Neuronal stem cell (in vitro differentiated cells): ENCODE results near the gene PPP1R1B.

ENCODE experiments used
- DNase-seq: peaks from one replicate; pipeline ENCODE4 v3.0.0-alpha.2; 2013; ENCODE audit warnings: low spot score
- H2AFZ ChIP-seq: one replicate; pipeline ENCODE4 v1.6.1; 2013; ENCODE audit warnings: mild to moderate bottlenecking, low read length, inconsistent platforms
- H2AK5ac ChIP-seq: 2 replicates; pipeline ENCODE4 v1.6.1; 2013; ENCODE audit warnings: low read depth, mild to moderate bottlenecking, inconsistent platforms, low read length, moderate library complexity, mixed read lengths
- H2BK120ac ChIP-seq: 2 replicates; pipeline ENCODE4 v1.6.1; 2013; ENCODE audit warnings: low read depth, mild to moderate bottlenecking, inconsistent platforms, low read length, moderate library complexity, mixed read lengths
- H2BK12ac ChIP-seq: one replicate; pipeline ENCODE4 v1.6.1; 2013; ENCODE audit warnings: low read length, inconsistent platforms
- H2BK15ac ChIP-seq: 2 replicates; pipeline ENCODE4 v1.6.1; 2013; ENCODE audit warnings: mild to moderate bottlenecking, low read length, inconsistent platforms, mixed read lengths
- H2BK5ac ChIP-seq: one replicate; pipeline ENCODE4 v1.6.1; 2013; ENCODE audit warnings: inconsistent platforms, mild to moderate bottlenecking, low read length, moderate library complexity
- H3K14ac ChIP-seq: one replicate; pipeline ENCODE4 v1.6.1; 2013; ENCODE audit warnings: low read length, inconsistent platforms
- H3K18ac ChIP-seq: 2 replicates; pipeline ENCODE4 v1.6.1; 2013; ENCODE audit warnings: low read length, inconsistent platforms
- H3K23ac ChIP-seq: 2 replicates; pipeline ENCODE4 v1.6.1; 2013; ENCODE audit warnings: low read depth, mild to moderate bottlenecking, mixed read lengths, low read length, inconsistent platforms; ENCODE audit not compliant: poor library complexity
- H3K27ac ChIP-seq: replicated peaks from 3 replicates; pipeline ENCODE4 v1.5.1; 2013; ENCODE audit warnings: low read length, inconsistent platforms
- H3K27me3 ChIP-seq, 3 experiments: 2 replicates each; pipeline ENCODE4 v1.6.1; 2013; ENCODE audit warnings: low read length in 3 of 3, mild to moderate bottlenecking in 2 of 3, inconsistent platforms in 1 of 3, low read depth in 1 of 3, mixed read lengths in 1 of 3, moderate library complexity in 1 of 3; ENCODE audit not compliant: control insufficient read depth in 3 of 3, insufficient read depth in 3 of 3
- H3K36me3 ChIP-seq, 2 donors: replicated peaks in 1 of 2; 2 replicates each; pipeline ENCODE4 v1.6.1; 2013; ENCODE audit warnings: low read length in 2 of 2; ENCODE audit not compliant: control insufficient read depth in 2 of 2, insufficient read depth in 2 of 2
- H3K4ac ChIP-seq: 2 replicates; pipeline ENCODE4 v1.6.1; 2013; ENCODE audit warnings: inconsistent platforms, mild to moderate bottlenecking, low read length, moderate library complexity
- H3K4me1 ChIP-seq, 2 donors: 1 replicate in 1 of 2; 2 replicates in 1 of 2; pipeline ENCODE4 v1.6.1; 2013; ENCODE audit warnings: low read length in 2 of 2, low read depth in 1 of 2; ENCODE audit not compliant: control insufficient read depth in 2 of 2, insufficient read depth in 1 of 2
- H3K4me2 ChIP-seq: one replicate; pipeline ENCODE4 v1.6.1; 2013; ENCODE audit warnings: mild to moderate bottlenecking, low read length, inconsistent platforms; ENCODE audit not compliant: insufficient read depth, poor library complexity, severe bottlenecking
- H3K4me3 ChIP-seq, 2 donors: 2 replicates each; pipeline ENCODE4 v1.5.1; 2013; ENCODE audit warnings: low read length in 2 of 2, mild to moderate bottlenecking in 2 of 2, inconsistent platforms in 1 of 2, moderate library complexity in 1 of 2
- H3K79me1 ChIP-seq: one replicate; pipeline ENCODE4 v1.6.1; 2013; ENCODE audit warnings: low read depth, mild to moderate bottlenecking, inconsistent platforms, low read length, moderate library complexity
- H3K9ac ChIP-seq: one replicate; pipeline ENCODE4 v1.6.1; 2013; ENCODE audit warnings: mild to moderate bottlenecking, low read depth, low read length, inconsistent platforms; ENCODE audit not compliant: poor library complexity
- H3K9me3 ChIP-seq, 2 donors: replicated peaks in 1 of 2; 2 replicates each; pipeline versions ENCODE3 to v1.6.1; 2013; ENCODE audit warnings: low read length in 2 of 2, mild to moderate bottlenecking in 2 of 2, inconsistent platforms in 1 of 2, low read depth in 1 of 2, mixed read lengths in 1 of 2, moderate library complexity in 1 of 2; ENCODE audit not compliant: control insufficient read depth in 2 of 2, insufficient read depth in 1 of 2
- H4K8ac ChIP-seq: one replicate; pipeline ENCODE4 v1.6.1; 2013; ENCODE audit warnings: low read depth, mild to moderate bottlenecking, inconsistent platforms, low read length, moderate library complexity
- H4K91ac ChIP-seq: one replicate; pipeline ENCODE4 v1.6.1; 2013; ENCODE audit warnings: low read length, low read depth, mild to moderate bottlenecking, inconsistent platforms; ENCODE audit not compliant: poor library complexity
- WGBS, 2 donors: extraction: QIAGEN DNeasy Blood & Tissue Kit; methylation state at CpG; one replicate each; pipeline ENCODE4 v1.1.7; 2013; ENCODE audit warnings: missing lambda C conversion rate in 2 of 2, mixed read lengths in 1 of 2; ENCODE audit not compliant: insufficient read length in 2 of 2, insufficient replicate concordance in 1 of 2; ENCODE audit errors: extremely low coverage in 2 of 2; 5-methylcytosine and 5-hydroxymethylcytosine counted together

The PPP1R1B gene

DNA sequence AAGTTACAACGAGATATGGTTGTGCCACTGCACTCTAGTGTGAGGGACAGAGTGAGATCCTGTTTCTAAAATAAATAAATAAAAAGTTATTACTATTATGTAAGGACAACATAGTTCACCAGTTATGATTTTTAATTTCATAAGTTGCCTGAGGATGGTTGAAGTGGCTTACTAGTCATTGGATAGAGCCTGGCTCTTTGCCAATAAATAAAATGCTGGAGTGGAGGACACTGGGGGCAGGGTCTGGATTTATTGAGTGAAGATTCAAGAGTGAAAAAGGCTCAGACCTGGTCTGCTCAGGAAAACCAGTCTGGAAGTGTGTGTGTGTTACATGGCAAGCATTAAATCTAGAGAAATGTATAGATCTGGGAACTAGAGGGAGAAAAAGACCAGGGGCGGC is 12.3 kb downstream of the PPP1R1B start:
- Histone ChIP-seq H3K9ac (no peak overlapping the region), H3K9me3 (no peaks in the 10 kb centered on the region), H3K4me3 (no peak overlapping the region), H3K27ac (no peak overlapping the region), H3K79me1 (peaks cover 12% of the 10 kb centered on the region), H2BK5ac (no peak overlapping the region), H3K4me1 (peaks cover 10 to 27% of the 10 kb centered on the region in 2 donors), H2AK5ac (no peak overlapping the region), H3K4me2 (no peak overlapping the region), H4K8ac (no peak overlapping the region), H3K23ac (no peak overlapping the region), H3K36me3 (no peaks in the 10 kb centered on the region), H3K14ac (no peak overlapping the region), H2BK120ac (no peak overlapping the region), H4K91ac (no peak overlapping the region), H2BK12ac (no peak overlapping the region), H3K18ac (no peak overlapping the region), H3K27me3 (no peaks in the 10 kb centered on the region), H2AFZ (no peak overlapping the region), H3K4ac (no peak overlapping the region), H2BK15ac (no peak overlapping the region)
- no peak for DNase-seq
- WGBS, 2 donors, result no CpG with 5 or more reads among the region's 2 CpGs

DNA sequence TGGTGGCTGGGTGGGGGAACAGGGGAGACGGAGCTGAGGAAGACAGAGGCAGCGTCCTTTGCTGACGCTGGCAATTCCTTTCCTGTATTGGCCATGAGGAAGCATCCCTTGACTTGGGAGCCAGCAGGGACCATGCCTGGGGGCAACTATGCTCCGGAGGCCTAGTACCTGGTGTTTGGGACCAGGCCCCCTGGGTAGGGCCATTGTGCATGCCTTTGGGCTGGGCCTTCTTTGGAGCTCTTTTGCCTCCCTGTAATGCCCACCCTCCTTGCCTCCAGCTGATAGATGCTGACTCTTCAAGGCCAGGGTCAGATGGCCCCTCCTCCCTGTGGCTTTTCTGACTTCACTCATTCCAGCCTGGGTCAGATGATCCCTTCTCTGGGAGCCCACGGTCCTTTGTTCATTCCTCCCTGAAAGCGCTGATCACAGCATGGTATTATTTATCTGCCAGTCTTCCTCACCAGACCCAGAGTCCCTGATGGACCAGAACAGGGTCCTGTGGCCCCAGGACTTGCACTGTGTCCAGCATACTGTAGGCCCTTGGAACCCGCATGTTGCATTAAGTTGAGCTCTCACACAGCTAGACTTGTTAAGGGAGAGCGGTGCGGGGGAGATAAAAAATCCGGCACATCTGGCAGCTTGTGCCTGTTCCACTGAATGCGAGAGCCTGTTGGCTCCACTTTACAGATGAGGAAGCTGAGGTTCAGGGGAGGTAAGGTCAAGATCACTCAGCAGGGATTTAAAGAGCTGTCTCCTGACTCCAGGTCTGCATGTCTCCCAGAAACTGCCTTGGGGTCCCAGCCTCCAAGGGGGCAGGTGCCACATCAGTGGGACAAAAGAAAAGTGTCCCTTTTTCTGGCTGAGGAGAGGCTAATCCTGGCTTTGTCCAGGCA is 13.1 kb downstream of the PPP1R1B start:
- Histone ChIP-seq H2BK5ac (peak overlapping the region; percentile 31), H3K4me1 (peaks cover 12 to 25% of the 10 kb centered on the region in 2 donors), H2AFZ (no peak overlapping the region), H2BK12ac (no peak overlapping the region), H4K8ac (no peak overlapping the region), H3K4ac (no peak overlapping the region), H2BK15ac (no peak overlapping the region), H2AK5ac (no peak overlapping the region), H3K18ac (no peak overlapping the region), H3K23ac (no peak overlapping the region), H3K4me2 (no peak overlapping the region), H3K4me3 (no peak overlapping the region), H3K27ac (no peak overlapping the region), H3K9me3 (no peaks in the 10 kb centered on the region), H3K36me3 (no peaks in the 10 kb centered on the region), H3K9ac (no peak overlapping the region), H3K14ac (no peak overlapping the region), H2BK120ac (no peak overlapping the region), H3K79me1 (peaks cover 13% of the 10 kb centered on the region), H4K91ac (no peak overlapping the region), H3K27me3 (no peaks in the 10 kb centered on the region)
- no CpG with 5 or more reads among the region's 11 CpGs for WGBS, 2 donors
- DNase-seq, result no peak

DNA sequence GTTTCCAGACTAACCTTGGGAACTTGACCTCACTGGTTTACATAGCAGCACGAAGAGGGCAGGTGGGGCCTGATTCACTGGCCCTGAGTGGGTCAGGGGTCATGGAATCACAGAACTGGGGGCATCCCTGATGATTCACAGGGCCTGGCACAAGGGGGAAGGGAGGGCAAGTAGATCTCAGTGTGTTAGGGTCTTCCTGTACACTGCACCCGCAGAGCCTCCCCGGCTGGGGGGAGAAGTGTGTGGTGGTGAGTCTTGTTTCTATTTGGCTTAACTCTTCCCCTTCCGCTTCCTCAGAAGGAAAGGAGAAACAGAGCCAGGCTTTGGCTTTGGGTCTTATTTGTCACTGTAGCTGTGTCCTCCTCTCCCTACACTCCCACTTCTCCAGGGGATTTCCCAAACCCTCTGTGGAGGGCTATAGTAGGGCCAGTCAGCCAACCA is 13.9 kb downstream of the PPP1R1B start:
- no peak overlapping the region for H2BK15ac ChIP-seq
- no peak overlapping the region for H2AK5ac ChIP-seq
- H4K91ac ChIP-seq, result no peak overlapping the region
- no peak overlapping the region for H3K4ac ChIP-seq
- peaks cover 15 to 28% of the 10 kb centered on the region in 2 donors for H3K4me1 ChIP-seq
- H2BK5ac ChIP-seq, result no peak overlapping the region
- no peak overlapping the region for H3K18ac ChIP-seq
- H3K9ac ChIP-seq, result no peak overlapping the region
- no peak overlapping the region for H3K14ac ChIP-seq
- H4K8ac ChIP-seq, result no peak overlapping the region
- H3K27ac ChIP-seq, result no peak overlapping the region
- no peak overlapping the region for H3K23ac ChIP-seq
- H3K9me3 ChIP-seq, result no peaks in the 10 kb centered on the region
- H3K4me2 ChIP-seq, result no peak overlapping the region
- DNase-seq, result no peak
- H3K27me3 ChIP-seq, result no peaks in the 10 kb centered on the region
- H3K79me1 ChIP-seq, result peaks cover 15% of the 10 kb centered on the region
- H2BK12ac ChIP-seq, result no peak overlapping the region
- WGBS, 2 donors, result no CpG with 5 or more reads among the region's 4 CpGs
- H2AFZ ChIP-seq, result no peak overlapping the region
- no peak overlapping the region for H2BK120ac ChIP-seq
- H3K36me3 ChIP-seq, result no peaks in the 10 kb centered on the region
- H3K4me3 ChIP-seq, result no peak overlapping the region

DNA sequence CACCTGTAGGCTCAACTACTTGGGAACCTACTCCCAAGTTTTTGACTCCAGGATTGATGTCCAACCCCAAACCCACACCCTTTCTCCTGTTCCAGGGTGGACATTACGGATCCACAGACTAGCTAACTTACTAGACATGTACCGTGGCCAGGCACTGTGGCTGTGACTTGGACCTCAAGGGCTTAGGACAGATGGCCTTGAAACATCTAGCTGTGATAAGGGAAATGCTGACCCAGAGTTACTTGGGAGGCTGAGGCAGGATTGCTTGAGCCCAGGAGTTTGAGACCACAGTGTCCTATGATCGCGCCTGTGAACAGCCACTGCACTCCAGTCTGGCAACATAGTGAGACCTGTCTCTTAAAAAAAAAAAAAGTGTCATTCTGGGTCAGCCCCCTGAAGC is 14.3 kb downstream of the PPP1R1B start:
- Histone ChIP-seq H2BK12ac (no peak overlapping the region), H3K9ac (no peak overlapping the region), H3K4ac (no peak overlapping the region), H2BK5ac (no peak overlapping the region), H3K9me3 (no peaks in the 10 kb centered on the region), H2AK5ac (no peak overlapping the region), H4K8ac (no peak overlapping the region), H3K4me3 (no peak overlapping the region), H2BK120ac (no peak overlapping the region), H3K79me1 (peaks cover 15% of the 10 kb centered on the region), H3K27ac (no peak overlapping the region), H3K4me1 (peaks cover 15 to 28% of the 10 kb centered on the region in 2 donors), H3K27me3 (no peaks in the 10 kb centered on the region), H2AFZ (no peak overlapping the region), H3K23ac (no peak overlapping the region), H2BK15ac (no peak overlapping the region), H4K91ac (no peak overlapping the region), H3K14ac (no peak overlapping the region), H3K36me3 (no peaks in the 10 kb centered on the region), H3K4me2 (no peak overlapping the region), H3K18ac (no peak overlapping the region)
- no peak for DNase-seq
- WGBS, 2 donors, result no CpG with 5 or more reads among the region's 4 CpGs
